HG02973 (cell line): ENCODE data around the gene OVCA2.

Experiments used
- ATAC-seq: cut with Tn5 transposase; IDR thresholded peaks from one replicate; pipeline ENCODE4 v1.9.1; 2021; ENCODE audit warnings: moderate library complexity; ENCODE audit not compliant: unreplicated experiment

OVCA2 gene

GRCh38 chr17:2041561-2042389 lies at the start of gene OVCA2:
OVCA2 (plus strand) TSS chr17:2042022; CDS start chr17:2042048, 26 bp downstream.
- ATAC-seq = peak; percentile 84

- ATAC-seq = no peak
Measured at GRCh38 chr17:1992541-1992940, 49.3 kb upstream of the OVCA2 start.

GRCh38 chr17:1994707-1995106 lies 47.1 kb upstream of the OVCA2 start:
- no peak for ATAC-seq

- no peak for ATAC-seq
Measured at GRCh38 chr17:1995321-1995892, 46.4 kb upstream of the OVCA2 start.

- no peak for ATAC-seq
Measured at GRCh38 chr17:1995907-1996799, 45.7 kb upstream of the OVCA2 start.

- no peak for ATAC-seq
Measured at GRCh38 chr17:1996800-1997288, 45.0 kb upstream of the OVCA2 start.

- no peak for ATAC-seq
Measured at GRCh38 chr17:1997289-1997926, 44.4 kb upstream of the OVCA2 start.

- no peak for ATAC-seq
Measured at GRCh38 chr17:1997927-1998742, 43.7 kb upstream of the OVCA2 start.

- no peak for ATAC-seq
Measured at GRCh38 chr17:1999557-2000251, 42.1 kb upstream of the OVCA2 start.

- ATAC-seq = no peak
Measured at GRCh38 chr17:2002767-2003329, 39.0 kb upstream of the OVCA2 start.

- ATAC-seq = no peak
Measured at GRCh38 chr17:2003525-2003924, 38.3 kb upstream of the OVCA2 start.

- no peak for ATAC-seq
Measured at GRCh38 chr17:2004435-2004952, 37.3 kb upstream of the OVCA2 start.

- no peak for ATAC-seq
Measured at GRCh38 chr17:2008332-2009126, 33.3 kb upstream of the OVCA2 start.

GRCh38 chr17:2009737-2010136 lies 32.1 kb upstream of the OVCA2 start:
- no peak for ATAC-seq

GRCh38 chr17:2011411-2012371 lies 30.1 kb upstream of the OVCA2 start:
- no peak for ATAC-seq

- no peak for ATAC-seq
Measured at GRCh38 chr17:2012499-2012898, 29.3 kb upstream of the OVCA2 start.
